K562 (cell line): ENCODE data around the gene TRIM65. TPM values are rescaled to one million over a fixed set of nuclear protein-coding genes. Genes with fewer than 3 reads are reported as not detected.

Source experiments
- ARID1B ChIP-seq: fragments of 450-650 bp; IDR thresholded peaks from 2 replicates; pipeline ENCODE4 v1.6.1; 2016; ENCODE audit warnings: antibody characterized with exemption, mild to moderate bottlenecking, inconsistent platforms
- ARID4B ChIP-seq: sonication (generic); formaldehyde crosslinking; IDR thresholded peaks from 2 replicates; pipeline ENCODE4 v1.8.0; 2022; ENCODE audit warnings: mild to moderate bottlenecking, missing genetic modification reagents
- CEBPG ChIP-seq, 3 experiments: fragments of 200-800 bp in 1 of 3; sonication (Bioruptor generic) in 1 of 3; sonication (generic) in 1 of 3; formaldehyde crosslinking in 1 of 3; IDR thresholded peaks in 2 of 3; conservative IDR thresholded peaks in 1 of 3; 2 replicates each; pipeline versions ENCODE4 v1.6.1 to v1.8.0; 2016 to 2022; ENCODE audit warnings: missing compliant biosample characterization in 2 of 3, missing genetic modification characterization in 2 of 3, mild to moderate bottlenecking in 1 of 3, missing genetic modification reagents in 1 of 3
- ERF ChIP-seq: fragments of 450-650 bp; formaldehyde crosslinking; IDR thresholded peaks from 2 replicates; pipeline ENCODE4 v1.4.0; 2020; ENCODE audit warnings: mild to moderate bottlenecking, mixed read lengths
- FOSL1 ChIP-seq: fragments of 200-800 bp; sonication (Bioruptor generic); conservative IDR thresholded peaks from 2 replicates; pipeline ENCODE4 v1.6.1; 2016; ENCODE audit warnings: missing genetic modification characterization, missing compliant biosample characterization
- MAFG ChIP-seq: fragments of 450-650 bp; conservative IDR thresholded peaks from 2 replicates; pipeline ENCODE4 v1.6.1; 2016; ENCODE audit warnings: missing genetic modification characterization, missing compliant biosample characterization
- NONO ChIP-seq, 2 experiments: fragments of 200-400 bp in 1 of 2; fragments of 450-650 bp in 1 of 2; formaldehyde crosslinking in 1 of 2; IDR thresholded peaks; 2 replicates each; pipeline ENCODE4 v1.6.1; 2017; ENCODE audit warnings: low read depth in 2 of 2, mild to moderate bottlenecking in 2 of 2, moderate library complexity in 2 of 2, low read length in 1 of 2
- PRDM10 ChIP-seq: fragments of 450-650 bp; IDR thresholded peaks from 2 replicates; pipeline ENCODE4 v1.6.1; 2018; ENCODE audit not compliant: partially characterized antibody
- RHOXF2B ChIP-seq: fragments of 250-450 bp; sonication (Bioruptor Pico); conservative IDR thresholded peaks from 2 replicates; pipeline ENCODE4 v1.5.1; 2021
- RNF219 ChIP-seq: fragments of 250-450 bp; sonication (Bioruptor Pico); IDR thresholded peaks from 2 replicates; pipeline ENCODE4 v1.5.0; 2022; ENCODE audit warnings: mild to moderate bottlenecking
- SREBF2 ChIP-seq: sonication (generic); formaldehyde crosslinking; IDR thresholded peaks from 2 replicates; pipeline ENCODE4 v1.4.0; 2020; ENCODE audit warnings: mild to moderate bottlenecking, missing genetic modification reagents
- ZNF175 ChIP-seq: fragments of 200-800 bp; sonication (Bioruptor generic); IDR thresholded peaks from 2 replicates; pipeline ENCODE4 v1.6.1; 2016; ENCODE audit warnings: low read depth, mild to moderate bottlenecking, missing genetic modification characterization, missing compliant biosample characterization
- ZNF263 ChIP-seq: sonication (generic); formaldehyde crosslinking; IDR thresholded peaks from 2 replicates; pipeline ENCODE4 v1.8.0; 2022; ENCODE audit warnings: mild to moderate bottlenecking, missing genetic modification reagents, borderline replicate concordance
- ZNF512 ChIP-seq: IDR thresholded peaks from 2 replicates; pipeline ENCODE4 v1.6.1; 2016; ENCODE audit warnings: missing genetic modification characterization, missing compliant biosample characterization
- polyA plus RNA-seq, 8 experiments: library from polyadenylated mRNA; depleted of rRNA in 4 of 8; stranded (reverse) in 5 of 8; unstranded in 3 of 8; fragments of >200 nt; fragmentation: Nextera tagmentation in 2 of 8; fragmentation: Illumina TruSeq in 1 of 8; extraction: Ambion mirVana in 2 of 8; extraction: Trizol in 1 of 8; gene quantifications; 2 replicates each; pipeline versions ENCODE4 v1.2.1 to v1.2.3, GENCODE V29; 2011 to 2014; ENCODE audit warnings: inconsistent platforms in 1 of 8, missing spikeins in 1 of 8
- total RNA-seq, 7 experiments: library from RNA; depleted of rRNA in 6 of 7; stranded (reverse); fragments of >200 nt in 6 of 7; fragmentation: Illumina TruSeq in 2 of 7; extraction: Trizol in 2 of 7; gene quantifications; 2 replicates each; pipeline versions ENCODE4 v1.2.1 to v1.2.3, GENCODE V29; 2011 to 2021; ENCODE audit warnings: low replicate concordance in 1 of 7

The TRIM65 gene
- total and polyA plus RNA-seq, 9 of the 15 experiments (the other 6 are each of a cell fraction or from before 2014, with no cell fraction given): 2.8 to 45.7 (median 22.9) TPM

GRCh38 chr17:75845058-75845711, 51.6 kb downstream of the TRIM65 start (continued):
- TF ChIP-seq PRDM10: peak; percentile 76
- TF ChIP-seq ARID1B: peak; percentile 61
- TF ChIP-seq ARID4B (CRISPR knock-in tag): peak; percentile 70
- TF ChIP-seq SREBF2: peak; percentile 37; the same call in 1 of the 2 replicates
- peak; percentile 41; the same call in 1 of the 2 replicates for TF ChIP-seq FOSL1 (tag)
- TF ChIP-seq ZNF512: no peak
- no peak for TF ChIP-seq ZNF175 (CRISPR knock-in tag)
- TF ChIP-seq RHOXF2B: 0 out of 2 replicates have a peak, but pooled peaks have one; percentile 34
- no peak for TF ChIP-seq CEBPG (CRISPR knock-in tag; IDR thresholded peaks at IDR 0.05)
- TF ChIP-seq CEBPG (tag; conservative IDR thresholded peaks at IDR 0.05 in 1 of 2, IDR thresholded peaks at IDR 0.05 in 1 of 2): no peak
- no peak for TF ChIP-seq NONO (IDR thresholded peaks at IDR 0.05; ENCODE audit: low read depth in 2 of 2, low read length in 1 of 2)
- peak; percentile 99 for TF ChIP-seq ZNF263 (CRISPR knock-in tag)
- peak; percentile 49; the same call in 1 of the 2 replicates for TF ChIP-seq ERF (CRISPR knock-in tag)
- 0 out of 2 replicates have a peak, but pooled peaks have one; percentile 42 for TF ChIP-seq RNF219
- TF ChIP-seq MAFG (tag): no peak
